HFFc6 (cell line): ENCODE data around the gene PPP1R26. TPM values are rescaled to one million over a fixed set of nuclear protein-coding genes. Genes with fewer than 3 reads are reported as not detected.

ENCODE experiments used
- DNase-seq: peaks from one replicate; pipeline ENCODE4 v3.0.0-alpha.2; 2018
- H3K27ac Mint-ChIP-seq: 2 replicates; pipeline ENCODE4 v1.8.0; 2020; ENCODE audit warnings: mild to moderate bottlenecking, mixed read lengths
- H3K27me3 Mint-ChIP-seq: 2 replicates; pipeline ENCODE4 v1.8.0; 2021; ENCODE audit warnings: mild to moderate bottlenecking, moderate library complexity, mixed read lengths; ENCODE audit not compliant: insufficient read depth
- H3K36me3 Mint-ChIP-seq: 2 replicates; pipeline ENCODE4 v1.8.0; 2021; ENCODE audit warnings: low read depth, mixed read lengths
- H3K4me1 Mint-ChIP-seq: 2 replicates; pipeline ENCODE4 v1.8.0; 2020; ENCODE audit warnings: low read depth, mixed read lengths
- H3K4me3 Mint-ChIP-seq: 2 replicates; pipeline ENCODE4 v1.8.0; 2020; ENCODE audit warnings: mild to moderate bottlenecking, moderate library complexity, mixed read lengths
- H3K9me3 Mint-ChIP-seq: 2 replicates; pipeline ENCODE4 v1.8.0; 2020; ENCODE audit warnings: mild to moderate bottlenecking, mixed read lengths
- CTCF ChIP-seq: fragments of 200-600 bp; sonication (generic); IDR thresholded peaks from 2 replicates; pipeline ENCODE4 v1.5.0; 2021; ENCODE audit warnings: antibody characterized with exemption, mild to moderate bottlenecking
- total RNA-seq, 6 experiments: library from RNA; stranded (reverse); fragmentation: NEBNext Ultra II Directional; extraction: Animal tissue kit (Norgen Biotek cat#: 25700); gene quantifications; 2 replicates in 1 of 6; 3 replicates in 5 of 6; pipeline ENCODE4 v1.2.3, GENCODE V29; 2021

PPP1R26 gene
- total RNA-seq, 6 experiments from 2014 or later = 10.6 to 14.9 (median 11.0) TPM

- peaks cover 21% of the 10 kb centered on the region for H3K4me1 Mint-ChIP-seq
- H3K9me3 Mint-ChIP-seq = no peaks in the 10 kb centered on the region
- no peaks in the 10 kb centered on the region for H3K36me3 Mint-ChIP-seq
- no peak for TF ChIP-seq CTCF
- H3K27ac Mint-ChIP-seq = no peak overlapping the region
- DNase-seq = no peak
- H3K4me3 Mint-ChIP-seq = peak overlapping the region; percentile 84
- no peaks in the 10 kb centered on the region; the same call in 1 of the 2 replicates for H3K27me3 Mint-ChIP-seq
These were observed 1.4 kb upstream of the PPP1R26 start for GRCh38 chr9:135478191-135478590.

- TF ChIP-seq CTCF = peak; percentile 31; the same call in 1 of the 2 replicates
- Mint-ChIP-seq H3K4me1 (peaks cover 21% of the 10 kb centered on the region), H3K9me3 (no peaks in the 10 kb centered on the region), H3K27ac (peak overlapping the region; percentile 40), H3K36me3 (no peaks in the 10 kb centered on the region), H3K4me3 (peak overlapping the region; percentile 84), H3K27me3 (no peaks in the 10 kb centered on the region; the same call in 1 of the 2 replicates)
- DNase-seq = no peak
These were observed 633 bp upstream of the PPP1R26 start for GRCh38 chr9:135478829-135479468.

GRCh38 chr9:135480071-135480939 is 723 bp downstream of the PPP1R26 start:
- Mint-ChIP-seq H3K4me3 (peak overlapping the region; percentile 80), H3K4me1 (peaks cover 21% of the 10 kb centered on the region), H3K27me3 (no peaks in the 10 kb centered on the region; the same call in 1 of the 2 replicates), H3K36me3 (peaks cover 3% of the 10 kb centered on the region; the same call in 1 of the 2 replicates), H3K9me3 (no peaks in the 10 kb centered on the region), H3K27ac (no peak overlapping the region)
- no peak for TF ChIP-seq CTCF
- no peak for DNase-seq

- H3K36me3 Mint-ChIP-seq = peaks cover 5% of the 10 kb centered on the region; the same call in 1 of the 2 replicates
- H3K27ac Mint-ChIP-seq = no peak overlapping the region
- H3K4me3 Mint-ChIP-seq = peak overlapping the region; percentile 80
- no peaks in the 10 kb centered on the region for H3K9me3 Mint-ChIP-seq
- DNase-seq = no peak
- peaks cover 17% of the 10 kb centered on the region for H3K4me1 Mint-ChIP-seq
- no peak for TF ChIP-seq CTCF
- H3K27me3 Mint-ChIP-seq = no peaks in the 10 kb centered on the region; the same call in 1 of the 2 replicates
These were observed 1.3 kb downstream of the PPP1R26 start for GRCh38 chr9:135480940-135481310.

GRCh38 chr9:135482015-135482754 is 2.6 kb downstream of the PPP1R26 start:
- Mint-ChIP-seq H3K27me3 (peaks cover 1% of the 10 kb centered on the region; the same call in 1 of the 2 replicates), H3K27ac (no peak overlapping the region), H3K36me3 (peaks cover 5% of the 10 kb centered on the region; the same call in 1 of the 2 replicates), H3K9me3 (no peaks in the 10 kb centered on the region), H3K4me3 (0 out of 2 replicates have a peak overlapping the region, but pooled peaks have one; percentile 11), H3K4me1 (peaks cover 13% of the 10 kb centered on the region)
- no peak for TF ChIP-seq CTCF
- no peak for DNase-seq
